HG02678 (cell line): ENCODE measurements around the gene CNTNAP2.
"Not testable (repeated sequence)": the region's sequence is repeated elsewhere in the genome, so short reads cannot be mapped to it uniquely, and the experiment has no call there.

ENCODE experiments used
- ATAC-seq: cut with Tn5 transposase; IDR thresholded peaks from one replicate; pipeline ENCODE4 v1.9.1; 2021; ENCODE audit warnings: mild to moderate bottlenecking, moderate library complexity; ENCODE audit not compliant: unreplicated experiment

CNTNAP2 gene

DNA sequence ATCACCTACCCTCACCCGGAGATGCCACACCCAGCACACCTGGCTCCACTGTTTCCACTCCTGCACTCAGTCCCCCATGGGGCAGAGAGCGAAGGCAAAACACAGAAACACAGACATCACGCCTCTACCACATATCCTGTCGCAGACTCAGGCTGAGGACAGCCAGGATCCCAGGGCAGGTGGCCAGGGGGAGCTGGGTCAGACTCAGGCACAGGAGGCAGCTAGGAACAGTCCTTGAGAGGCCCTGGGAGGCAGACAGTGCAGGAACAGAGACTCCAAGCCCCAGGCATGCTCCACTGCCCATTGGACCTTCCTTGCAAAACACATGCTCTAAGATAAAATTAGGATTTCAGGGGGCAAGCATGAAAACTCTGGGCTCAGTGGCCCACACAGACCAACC lies 2319.5 kb downstream of the CNTNAP2 start:
- ATAC-seq, result no peak

DNA sequence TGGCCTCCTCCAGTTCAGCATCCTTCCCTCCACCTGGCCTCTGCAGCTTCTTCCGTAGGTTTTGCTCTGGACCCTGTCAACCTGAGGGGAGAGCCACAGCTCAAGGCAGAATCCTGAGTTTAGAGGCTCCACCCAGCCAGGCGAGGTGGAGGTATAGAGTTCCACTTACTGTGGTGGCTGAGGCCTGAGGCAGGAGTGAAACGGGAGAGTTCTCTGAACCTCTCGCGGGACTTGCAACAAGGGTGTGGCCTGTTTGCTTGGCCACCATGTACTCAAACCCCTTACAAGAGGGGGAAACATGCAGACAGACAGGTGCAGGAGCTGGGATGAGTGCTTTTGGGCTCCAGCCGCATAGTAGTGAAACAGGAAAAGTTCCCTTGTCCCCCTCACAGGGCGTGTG lies 2320.0 kb downstream of the CNTNAP2 start:
- no peak for ATAC-seq

DNA sequence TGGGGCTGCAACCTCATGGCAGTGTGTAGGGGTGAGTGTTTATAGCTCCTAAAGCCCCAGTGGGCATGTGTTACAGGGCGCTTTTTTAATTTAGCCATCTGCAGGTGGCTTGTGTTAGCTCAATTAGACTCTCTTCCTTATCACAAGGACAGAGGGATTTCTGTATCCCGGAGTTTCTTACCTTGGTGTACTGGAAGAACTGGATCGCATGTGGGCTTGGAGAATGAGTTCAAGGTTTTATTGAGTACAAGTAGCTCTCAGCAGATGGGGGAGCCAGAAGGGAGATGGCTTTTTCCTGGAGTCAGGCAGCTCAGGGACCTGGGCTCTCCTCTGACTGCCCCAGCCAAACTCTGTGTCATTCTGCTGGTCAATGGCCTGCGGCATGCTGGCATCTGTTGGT lies 2320.4 kb downstream of the CNTNAP2 start:
- ATAC-seq, result no peak

DNA sequence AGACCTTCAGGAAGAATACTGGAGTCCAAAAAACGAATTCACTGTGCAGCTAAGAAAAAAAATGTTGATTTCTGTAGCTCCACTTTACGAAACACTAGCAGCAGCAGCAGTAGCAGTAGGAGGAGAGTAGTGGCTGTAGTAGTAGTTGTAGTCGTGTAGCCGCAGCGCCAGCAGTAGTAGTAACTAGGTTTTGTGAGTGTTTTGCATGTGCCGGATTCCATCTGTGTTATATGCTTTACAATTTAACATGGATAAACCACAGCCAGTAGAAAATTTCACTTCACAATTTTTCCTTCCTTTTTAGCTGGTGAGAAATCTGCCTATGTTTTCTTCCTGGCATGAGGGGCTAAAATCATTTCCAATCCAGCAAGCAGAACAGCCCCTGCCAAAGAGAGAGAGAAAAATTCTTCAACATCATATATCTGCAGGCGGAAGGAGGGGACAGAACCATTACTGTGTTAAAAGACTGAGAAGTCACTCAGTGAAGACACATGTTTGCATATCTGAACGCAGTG lies 2325.6 kb downstream of the CNTNAP2 start:
- no peak for ATAC-seq

DNA sequence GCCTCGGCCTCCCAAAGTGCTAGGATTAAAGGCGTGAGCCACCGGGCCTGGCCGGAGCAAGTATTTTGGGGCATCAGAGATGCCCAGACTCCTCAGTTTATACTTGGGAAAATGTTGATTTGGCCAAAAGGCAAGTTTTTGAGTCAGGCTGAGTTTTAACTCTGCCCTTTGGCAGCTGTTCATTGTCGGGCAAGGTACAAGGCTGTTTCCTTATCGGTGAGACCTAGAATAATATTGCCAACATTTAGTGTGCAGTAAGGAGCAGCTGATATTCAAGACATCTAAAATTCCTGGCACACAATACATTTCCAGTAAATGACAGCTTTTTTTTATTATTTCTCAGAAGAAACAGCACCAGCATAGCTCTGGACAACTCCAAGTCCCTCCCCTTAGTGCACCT lies 2326.3 kb downstream of the CNTNAP2 start:
- no peak for ATAC-seq

DNA sequence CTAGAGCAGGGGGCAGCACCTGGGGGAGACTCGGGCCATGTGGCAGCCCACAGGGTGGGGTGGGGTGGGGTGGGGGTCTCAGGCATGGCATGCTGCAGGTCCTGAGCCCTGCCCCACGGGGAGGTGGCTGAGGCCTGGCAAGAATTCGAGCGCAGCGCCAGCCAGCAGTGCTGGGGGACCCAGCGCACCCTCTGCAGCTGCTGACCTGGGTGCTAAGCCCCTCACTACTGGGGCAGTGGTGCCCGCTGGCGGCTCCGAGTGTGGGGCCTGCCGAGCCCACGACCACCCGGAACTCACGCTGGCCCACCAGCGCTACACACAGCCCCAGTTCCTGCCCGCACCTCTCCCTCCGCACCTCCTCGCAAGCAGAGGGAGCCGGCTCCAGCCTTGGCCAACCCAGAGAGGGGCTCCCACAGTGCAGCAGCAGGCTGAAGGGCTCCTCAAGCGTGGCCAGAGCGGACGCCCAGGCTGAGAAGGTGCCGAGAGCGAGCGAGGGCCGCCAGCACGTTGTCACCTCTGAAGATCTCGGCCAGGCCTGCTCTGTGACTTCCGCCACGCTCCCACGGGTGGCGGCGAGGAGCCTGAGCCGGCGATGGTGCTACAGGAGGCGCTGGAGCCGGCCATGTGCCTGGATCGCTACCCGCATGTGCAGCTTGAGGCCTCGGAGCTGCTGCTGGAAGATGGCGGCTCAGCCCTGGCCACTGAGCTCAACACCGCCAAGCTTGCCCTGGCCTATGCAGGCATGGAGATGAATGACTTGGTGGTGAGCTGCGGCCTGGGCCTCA lies 2328.9 kb downstream of the CNTNAP2 start:
- ATAC-seq, result no peak

DNA sequence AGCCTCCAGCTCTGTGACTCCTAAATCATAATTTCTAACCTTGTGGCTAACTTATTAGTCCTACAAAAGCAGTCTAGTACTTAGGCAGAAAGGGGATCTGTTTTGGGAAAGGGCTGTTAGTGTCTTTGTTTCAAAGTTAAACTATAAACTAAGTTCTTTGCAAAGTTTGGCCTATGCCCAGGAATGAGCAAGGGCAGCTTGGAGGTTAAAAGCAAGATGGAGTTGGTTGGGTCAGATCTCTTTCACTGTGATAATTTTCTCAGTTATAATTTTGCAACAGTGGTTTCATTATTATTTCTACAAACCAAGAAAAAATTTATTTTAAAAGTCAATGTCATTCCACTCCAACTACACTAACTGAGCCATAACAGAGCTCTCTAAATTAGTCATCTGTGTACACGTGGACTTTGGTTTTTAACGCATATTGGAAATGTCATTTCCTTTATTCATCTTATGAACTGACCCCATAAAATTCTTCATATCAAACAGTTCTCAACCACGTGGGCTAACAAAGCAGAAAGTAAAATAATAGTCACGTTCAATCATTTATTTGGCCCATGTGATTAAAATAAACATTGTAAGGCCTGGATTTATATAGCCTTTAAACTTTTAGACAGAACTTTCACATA lies 2330.7 kb downstream of the CNTNAP2 start:
- peak; percentile 89 for ATAC-seq

DNA sequence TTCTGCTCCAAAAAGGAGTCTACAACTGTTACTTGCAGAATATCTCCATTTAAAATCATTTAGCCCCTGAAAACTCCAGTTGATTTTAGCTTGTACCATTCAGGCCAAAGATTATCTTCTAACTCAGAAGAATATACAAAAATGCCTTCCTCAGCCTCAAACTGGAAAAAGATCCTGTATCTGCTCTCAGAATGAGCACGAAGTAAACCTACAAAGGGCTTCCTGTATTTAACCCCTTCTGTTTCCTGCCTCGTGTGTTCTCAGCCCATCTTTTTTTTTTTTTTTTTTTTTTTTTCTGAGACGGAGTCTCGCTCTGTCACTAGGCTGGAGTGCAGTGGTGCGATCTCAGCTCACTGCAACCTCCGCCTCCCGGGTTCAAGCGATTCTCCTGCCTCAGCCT lies 2334.9 kb downstream of the CNTNAP2 start:
- ATAC-seq, result not testable (repeated sequence)

DNA sequence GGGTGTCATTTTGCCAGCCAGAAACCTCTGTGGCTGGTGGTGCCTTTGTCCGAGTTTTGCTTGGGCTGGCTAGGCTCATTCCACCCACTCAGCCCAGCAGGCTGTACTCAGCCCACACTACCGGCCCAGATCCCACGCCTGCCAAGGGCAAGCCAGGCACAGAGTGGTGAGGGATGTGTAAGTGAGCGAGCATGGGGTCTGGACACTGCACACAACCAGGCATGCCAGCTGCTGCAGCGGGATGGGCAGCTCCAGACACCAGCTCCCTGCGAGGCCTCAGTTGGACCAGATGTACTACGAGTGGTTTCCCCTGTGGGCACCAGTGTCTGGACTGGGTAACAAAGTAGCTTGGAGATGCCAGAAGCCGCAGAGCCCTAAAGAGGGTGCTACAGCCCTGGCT lies 2339.8 kb downstream of the CNTNAP2 start:
- ATAC-seq, result no peak

DNA sequence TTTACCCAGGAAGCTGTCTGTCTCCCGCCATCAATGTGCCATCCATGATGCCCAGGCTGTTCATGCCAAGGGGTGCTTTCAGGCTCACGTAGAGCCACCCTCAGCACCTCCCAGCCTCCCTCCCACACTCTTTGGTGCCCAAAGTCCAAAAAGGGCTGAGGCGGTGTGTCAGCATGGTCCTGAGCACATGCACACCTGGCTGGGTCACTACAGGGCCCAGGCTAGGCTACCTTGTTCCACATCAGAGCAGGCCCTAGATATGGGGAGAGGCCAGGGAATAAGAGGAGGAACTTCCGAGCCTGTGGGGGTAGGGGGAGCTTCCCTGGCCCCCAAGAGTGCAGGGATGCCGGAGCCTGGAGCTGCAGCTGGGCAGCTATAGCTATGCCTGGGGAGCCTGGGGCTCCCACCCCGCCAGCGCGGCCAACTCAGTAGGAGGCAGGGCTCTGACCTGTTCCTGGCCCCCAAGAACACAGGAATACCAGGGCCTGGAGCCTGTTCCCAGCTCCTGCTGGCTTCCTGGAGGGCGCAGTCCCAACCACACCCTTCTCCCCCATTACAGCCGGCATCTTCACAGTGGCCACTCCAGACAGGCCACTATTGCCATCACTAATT lies 2340.8 kb downstream of the CNTNAP2 start:
- no peak for ATAC-seq

DNA sequence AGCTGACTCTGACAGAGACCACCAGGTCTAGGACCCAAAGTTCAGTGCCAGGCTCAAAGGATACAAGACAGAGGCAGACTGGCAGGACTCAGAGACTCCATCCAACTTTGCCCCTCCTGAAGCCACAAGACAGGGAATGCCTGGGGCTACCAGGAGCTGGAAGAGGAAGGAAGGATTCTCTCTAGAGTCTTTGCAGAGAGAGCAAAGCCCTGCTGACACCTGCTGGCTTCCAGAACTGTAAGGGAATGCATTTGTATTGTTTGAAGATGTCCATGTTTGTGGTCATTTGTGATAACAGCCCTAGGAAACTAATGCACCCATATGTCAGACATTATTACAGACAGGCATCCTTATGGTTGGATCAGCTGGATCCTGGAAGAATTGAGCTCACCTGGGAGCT lies 2341.7 kb downstream of the CNTNAP2 start:
- no peak for ATAC-seq

DNA sequence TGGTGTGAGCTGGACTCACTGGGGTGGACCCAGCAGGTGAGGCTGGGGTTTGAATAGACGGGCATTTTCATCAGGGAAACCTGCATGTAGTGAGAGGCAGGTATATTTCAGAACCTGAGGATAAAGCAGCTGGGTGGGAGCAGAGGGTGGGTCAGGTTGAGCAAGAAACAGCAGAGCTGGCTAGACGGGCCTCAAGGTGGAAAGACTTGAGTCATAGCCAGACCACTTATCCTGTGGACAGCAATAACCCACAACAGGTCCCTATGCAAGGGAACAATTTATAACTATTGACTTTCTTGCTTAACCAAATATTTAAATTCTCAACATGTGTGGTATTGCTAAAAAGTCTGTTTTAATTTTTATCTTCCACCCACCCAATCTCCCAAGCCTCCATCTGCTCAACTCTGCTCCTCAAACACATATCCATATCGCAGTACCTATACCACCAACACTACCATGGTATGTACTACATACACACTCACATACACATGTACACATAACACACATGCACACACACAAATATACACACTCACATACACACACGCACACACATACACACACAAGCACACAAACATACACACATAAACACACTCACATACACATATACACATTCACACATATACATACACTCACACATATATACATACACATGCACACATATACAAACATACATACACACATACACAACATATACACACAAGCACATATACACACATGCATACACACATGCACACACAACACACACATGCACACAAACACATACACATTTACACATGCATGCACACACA lies 2345.0 kb downstream of the CNTNAP2 start:
- no peak for ATAC-seq

DNA sequence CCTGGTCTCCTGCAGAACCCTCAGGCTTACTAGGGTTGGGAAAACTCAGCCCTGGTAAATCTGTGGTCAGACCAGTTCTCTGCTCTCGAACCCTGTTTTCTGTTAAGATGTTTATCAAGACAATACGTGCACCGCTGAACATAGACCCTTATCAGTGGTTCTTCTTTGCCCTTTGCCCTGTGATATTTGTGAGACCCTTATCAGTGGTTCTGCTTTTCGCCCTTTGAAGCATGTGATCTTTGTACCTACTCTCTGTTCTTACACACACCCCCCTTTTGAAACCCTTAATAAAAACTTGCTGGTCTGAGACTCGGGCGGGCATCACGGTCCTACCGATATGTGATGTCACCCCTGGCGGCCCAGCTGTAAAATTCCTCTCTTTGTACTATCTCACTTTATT lies 2346.2 kb downstream of the CNTNAP2 start:
- ATAC-seq, result not testable (repeated sequence)

DNA sequence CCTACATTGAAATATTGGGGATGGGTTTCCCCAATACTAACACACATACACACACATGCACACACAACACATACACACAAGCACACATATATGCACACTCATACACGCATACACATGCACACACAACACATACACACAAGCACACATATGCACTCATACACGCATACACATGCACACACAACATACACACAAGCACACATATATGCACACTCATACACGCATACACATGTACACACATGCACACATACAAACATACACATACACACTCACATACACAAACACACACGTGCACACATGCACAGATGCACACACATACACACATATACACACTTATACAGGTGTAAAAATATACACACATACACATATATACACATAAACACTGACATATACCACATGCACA lies 2346.6 kb downstream of the CNTNAP2 start:
- ATAC-seq, result no peak

DNA sequence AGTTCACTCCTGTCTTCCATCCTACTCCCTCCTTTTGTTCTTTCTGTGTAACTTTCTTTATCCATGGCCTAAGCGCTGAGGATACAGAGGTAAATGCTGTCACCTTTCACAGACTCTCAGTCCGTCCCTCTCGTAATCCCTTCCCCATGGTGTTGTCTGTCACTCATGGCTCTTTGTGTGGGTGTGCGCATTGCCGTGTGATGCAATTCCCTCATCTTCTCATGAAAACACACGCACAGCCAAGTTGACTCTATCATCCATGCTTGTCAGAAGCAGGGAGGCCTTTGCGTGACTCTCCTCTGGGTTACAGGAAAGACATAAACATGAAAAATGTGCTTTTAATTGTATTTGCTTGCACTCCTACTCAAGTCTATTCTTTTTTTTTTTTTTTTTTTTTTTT lies 2348.3 kb downstream of the CNTNAP2 start:
- no peak for ATAC-seq

DNA sequence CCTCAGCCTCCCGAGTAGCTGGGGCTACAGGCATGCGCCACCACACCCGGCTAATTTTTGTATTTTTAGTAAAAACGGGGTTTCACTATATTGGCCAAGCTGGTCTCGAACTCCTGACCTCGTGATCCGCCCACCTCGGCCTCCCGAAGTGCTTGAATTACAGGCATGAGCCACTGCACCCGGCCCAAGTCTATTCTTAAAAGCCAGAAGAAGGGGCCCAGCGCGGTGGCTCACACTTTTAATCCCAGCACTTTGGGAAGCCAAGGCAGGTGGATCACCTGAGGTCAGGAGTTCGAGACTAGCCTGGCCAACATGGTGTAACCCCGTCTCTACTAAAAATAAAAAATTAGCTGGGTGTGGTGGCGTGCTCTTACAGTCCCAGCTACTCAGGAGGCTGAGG lies 2348.8 kb downstream of the CNTNAP2 start:
- not testable (repeated sequence) for ATAC-seq

DNA sequence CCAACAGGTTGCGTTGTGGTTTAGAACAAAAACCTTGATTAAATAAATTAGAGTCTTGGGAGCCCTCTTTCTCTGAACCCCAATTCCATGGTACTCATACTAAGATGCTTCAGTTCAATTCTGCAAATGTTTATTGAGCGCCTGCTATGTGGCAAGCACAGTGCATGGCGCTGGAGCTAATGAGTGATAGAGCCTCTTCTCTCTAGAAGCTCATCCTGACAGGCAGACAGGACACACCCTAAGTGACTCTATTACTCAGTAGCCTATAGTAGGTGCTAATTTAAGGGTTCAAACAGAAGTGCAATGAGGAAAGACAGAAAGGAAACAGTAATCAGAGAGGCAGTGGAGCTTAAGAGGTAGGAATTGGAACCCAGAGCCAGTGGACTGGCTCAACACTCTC lies 2349.5 kb downstream of the CNTNAP2 start:
- no peak for ATAC-seq

DNA sequence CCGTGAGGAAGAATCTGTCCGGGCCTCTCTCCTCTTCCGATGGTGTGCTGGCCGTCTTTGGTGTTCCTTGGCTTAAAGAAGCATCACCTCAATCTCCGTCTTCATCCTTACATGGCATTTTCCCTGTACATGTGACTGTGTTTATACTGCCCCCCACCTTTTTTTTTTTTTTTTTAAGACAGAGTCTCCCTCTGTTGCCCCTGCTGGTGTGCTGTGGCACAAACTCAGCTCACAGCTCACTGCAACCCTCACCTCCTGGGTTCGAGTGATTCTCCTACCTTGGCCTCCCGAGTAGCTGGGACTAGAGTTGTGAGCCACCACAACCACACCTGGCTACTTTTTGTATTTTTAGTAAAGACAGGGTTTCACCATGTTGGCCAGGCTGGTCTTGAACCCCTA lies 2352.1 kb downstream of the CNTNAP2 start:
- ATAC-seq, result no peak
